Measurements from ENCODE around the gene OR13C3. TPM values are rescaled to one million over a fixed set of nuclear protein-coding genes. Genes with fewer than 3 reads are reported as not detected.

Gene OR13C3
- total and polyA plus RNA-seq, 2 donors (not counting 1 experiment from before 2014, with no cell fraction given), result not detected

DNA sequence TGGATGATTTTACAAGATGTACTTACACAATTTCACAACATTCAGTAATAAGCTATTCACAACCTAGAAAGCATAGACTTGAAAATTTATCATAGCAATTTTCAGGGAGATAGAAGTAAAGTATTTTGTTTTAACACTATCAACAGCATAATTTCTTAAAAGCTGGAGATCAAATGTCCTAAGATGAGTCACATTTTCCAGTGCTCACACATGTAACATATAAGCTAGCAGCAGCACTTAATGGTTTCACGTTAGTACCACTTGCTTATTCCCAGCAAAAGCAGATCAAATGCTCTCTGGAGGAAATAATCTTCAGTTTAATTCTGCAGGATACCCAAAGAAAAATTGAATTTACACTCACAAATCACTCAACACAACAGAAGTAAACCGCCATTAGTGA is 38.8 kb upstream of the OR13C3 start:
- Histone ChIP-seq H4K20me1 (ENCODE audit: control insufficient read depth, extremely low read depth, insufficient read depth, low read length) (no peaks in the 10 kb centered on the region), H3K4me1 (ENCODE audit: control insufficient read depth, extremely low read depth, insufficient read depth, low read length) (no peaks in the 10 kb centered on the region), H3K9me3 (ENCODE audit: control insufficient read depth, insufficient read depth, low read depth, low read length) (no peaks in the 10 kb centered on the region), H3K27ac (ENCODE audit: insufficient read depth, low read length) (no peak overlapping the region), H2AFZ (ENCODE audit: low read length) (no peak overlapping the region), H3K9ac (ENCODE audit: insufficient read depth, low read length) (no peak overlapping the region), H3K4me2 (ENCODE audit: extremely low read depth, insufficient read depth, low read length) (no peak overlapping the region), H3K36me3 (ENCODE audit: control insufficient read depth, insufficient read depth, low read length) (no peaks in the 10 kb centered on the region), H3K79me2 (ENCODE audit: control insufficient read depth, insufficient read depth, low read length) (no peaks in the 10 kb centered on the region), H3K4me3 (replicated peaks in 1 of 4; ENCODE audit: control extremely low read depth in 1 of 4, insufficient read depth in 1 of 4, low read depth in 3 of 4, low read length in 4 of 4) (no peak overlapping the region), H3K27me3 (ENCODE audit: control insufficient read depth, insufficient read depth, low read length) (no peaks in the 10 kb centered on the region)
- TF ChIP-seq, protein P1, sequence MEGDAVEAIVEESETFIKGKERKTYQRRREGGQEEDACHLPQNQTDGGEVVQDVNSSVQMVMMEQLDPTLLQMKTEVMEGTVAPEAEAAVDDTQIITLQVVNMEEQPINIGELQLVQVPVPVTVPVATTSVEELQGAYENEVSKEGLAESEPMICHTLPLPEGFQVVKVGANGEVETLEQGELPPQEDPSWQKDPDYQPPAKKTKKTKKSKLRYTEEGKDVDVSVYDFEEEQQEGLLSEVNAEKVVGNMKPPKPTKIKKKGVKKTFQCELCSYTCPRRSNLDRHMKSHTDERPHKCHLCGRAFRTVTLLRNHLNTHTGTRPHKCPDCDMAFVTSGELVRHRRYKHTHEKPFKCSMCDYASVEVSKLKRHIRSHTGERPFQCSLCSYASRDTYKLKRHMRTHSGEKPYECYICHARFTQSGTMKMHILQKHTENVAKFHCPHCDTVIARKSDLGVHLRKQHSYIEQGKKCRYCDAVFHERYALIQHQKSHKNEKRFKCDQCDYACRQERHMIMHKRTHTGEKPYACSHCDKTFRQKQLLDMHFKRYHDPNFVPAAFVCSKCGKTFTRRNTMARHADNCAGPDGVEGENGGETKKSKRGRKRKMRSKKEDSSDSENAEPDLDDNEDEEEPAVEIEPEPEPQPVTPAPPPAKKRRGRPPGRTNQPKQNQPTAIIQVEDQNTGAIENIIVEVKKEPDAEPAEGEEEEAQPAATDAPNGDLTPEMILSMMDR (conservative IDR thresholded peaks at IDR 0.05 in 1 of 2, IDR thresholded peaks at IDR 0.05 in 1 of 2; ENCODE audit: low read depth in 1 of 2, low read length in 2 of 2), result no peak
- TF ChIP-seq EZH2 (IDR thresholded peaks at IDR 0.05; ENCODE audit: low read length, missing control alignments), result no peak
- no peak for DNase-seq (ENCODE audit: low read depth in 2 of 2)

DNA sequence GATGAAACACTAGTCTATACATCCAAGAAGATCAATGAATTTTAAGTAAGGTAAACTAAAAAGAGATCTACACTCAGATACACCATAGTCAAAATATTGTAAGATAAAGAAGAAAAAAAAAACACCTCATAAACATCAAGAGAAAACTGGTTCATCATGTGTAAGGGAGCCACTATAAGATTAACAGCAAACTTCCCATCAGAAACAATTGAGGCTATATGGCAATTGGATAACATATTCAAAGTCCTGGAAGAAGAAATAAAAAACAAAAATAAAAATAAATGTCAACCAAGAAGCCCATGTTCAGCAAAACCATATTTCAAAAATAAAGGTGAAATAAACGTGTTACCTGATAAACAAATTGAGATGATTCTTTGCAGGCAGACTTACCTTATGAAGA is 36.0 kb upstream of the OR13C3 start:
- Histone ChIP-seq H3K27ac (ENCODE audit: insufficient read depth, low read length) (no peak overlapping the region), H3K4me2 (ENCODE audit: extremely low read depth, insufficient read depth, low read length) (no peak overlapping the region)
- TF ChIP-seq, protein P1 (conservative IDR thresholded peaks at IDR 0.05 in 1 of 2, IDR thresholded peaks at IDR 0.05 in 1 of 2; ENCODE audit: low read depth in 1 of 2, low read length in 2 of 2), result no peak
- no peak for TF ChIP-seq EZH2 (IDR thresholded peaks at IDR 0.05; ENCODE audit: low read length, missing control alignments)

DNA sequence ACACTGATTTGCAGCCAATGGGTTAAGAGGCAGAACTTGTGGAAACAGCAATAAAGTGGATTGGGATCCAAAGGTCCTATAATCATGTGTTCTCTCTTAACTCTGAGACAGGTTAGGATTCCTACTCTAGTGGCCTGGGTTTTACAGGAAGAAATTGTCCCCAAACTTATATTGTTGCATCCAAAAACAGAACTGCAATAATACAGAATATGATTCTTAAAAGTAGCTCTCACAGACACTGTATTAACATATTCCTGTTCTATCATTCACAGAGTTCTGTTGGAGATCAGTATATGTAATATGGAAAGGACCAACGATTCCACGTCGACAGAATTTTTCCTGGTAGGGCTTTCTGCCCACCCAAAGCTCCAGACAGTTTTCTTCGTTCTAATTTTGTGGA is 32.2 kb upstream of the OR13C3 start, which contains the start of gene OR13C8:
TSS of gene OR13C8 (plus strand) at position 301 of the 400 bp plus-strand sequence. CDS start at position 301, 0 bp downstream.
- Histone ChIP-seq H3K36me3 (ENCODE audit: control insufficient read depth, insufficient read depth, low read length) (no peaks in the 10 kb centered on the region), H3K4me1 (ENCODE audit: control insufficient read depth, extremely low read depth, insufficient read depth, low read length) (no peaks in the 10 kb centered on the region), H3K4me2 (ENCODE audit: extremely low read depth, insufficient read depth, low read length) (no peak within 1 kb of the TSS), H3K9ac (ENCODE audit: insufficient read depth, low read length) (no peak within 1 kb of the TSS), H4K20me1 (ENCODE audit: control insufficient read depth, extremely low read depth, insufficient read depth, low read length) (no peaks in the 10 kb centered on the region), H3K79me2 (ENCODE audit: control insufficient read depth, insufficient read depth, low read length) (no peaks in the 10 kb centered on the region), H3K27ac (ENCODE audit: insufficient read depth, low read length) (no peak within 1 kb of the TSS), H3K27me3 (ENCODE audit: control insufficient read depth, insufficient read depth, low read length) (no peaks in the 10 kb centered on the region), H2AFZ (ENCODE audit: low read length) (no peak within 1 kb of the TSS), H3K9me3 (ENCODE audit: control insufficient read depth, insufficient read depth, low read depth, low read length) (no peaks in the 10 kb centered on the region), H3K4me3 (replicated peaks in 1 of 4; ENCODE audit: control extremely low read depth in 1 of 4, insufficient read depth in 1 of 4, low read depth in 3 of 4, low read length in 4 of 4) (no peak within 1 kb of the TSS)
- DNase-seq (ENCODE audit: low read depth in 2 of 2), result no peak
- TF ChIP-seq, protein P1 (conservative IDR thresholded peaks at IDR 0.05 in 1 of 2, IDR thresholded peaks at IDR 0.05 in 1 of 2; ENCODE audit: low read depth in 1 of 2, low read length in 2 of 2), result no peak
- no peak for TF ChIP-seq EZH2 (IDR thresholded peaks at IDR 0.05; ENCODE audit: low read length, missing control alignments)

More for the DNA sequence above, 36.0 kb upstream of the OR13C3 start:
- no peak for DNase-seq (ENCODE audit: low read depth in 2 of 2)
- no peaks in the 10 kb centered on the region for H3K4me1 ChIP-seq (ENCODE audit: control insufficient read depth, extremely low read depth, insufficient read depth, low read length)
- no peak overlapping the region for H3K9ac ChIP-seq (ENCODE audit: insufficient read depth, low read length)
- no peak overlapping the region for H2AFZ ChIP-seq (ENCODE audit: low read length)
- no peaks in the 10 kb centered on the region for H3K79me2 ChIP-seq (ENCODE audit: control insufficient read depth, insufficient read depth, low read length)
- no peak overlapping the region for H3K4me3 ChIP-seq (replicated peaks in 1 of 4; ENCODE audit: control extremely low read depth in 1 of 4, insufficient read depth in 1 of 4, low read depth in 3 of 4, low read length in 4 of 4)
- no peaks in the 10 kb centered on the region for H3K9me3 ChIP-seq (ENCODE audit: control insufficient read depth, insufficient read depth, low read depth, low read length)
- H3K36me3 ChIP-seq (ENCODE audit: control insufficient read depth, insufficient read depth, low read length), result no peaks in the 10 kb centered on the region
- H4K20me1 ChIP-seq (ENCODE audit: control insufficient read depth, extremely low read depth, insufficient read depth, low read length), result no peaks in the 10 kb centered on the region
- H3K27me3 ChIP-seq (ENCODE audit: control insufficient read depth, insufficient read depth, low read length), result no peaks in the 10 kb centered on the region
